Activated T-cell treated with anti-CD3 and anti-CD28 coated beads, Interleukin-2, amount 50 U/mL, for 4 hours (primary cell): Measurements from ENCODE around the gene ZDHHC11. TPM values are rescaled to one million over a fixed set of nuclear protein-coding genes. Genes with fewer than 3 reads are reported as not detected.
"Not testable (repeated sequence)": the region's sequence is repeated elsewhere in the genome, so short reads cannot be mapped to it uniquely, and the experiment has no call there.

Source experiments
- ATAC-seq, 2 donors: fragments of 200-7000 bp; cut with Tn5 transposase; one replicate each; pipeline ENCODE4 v1.10.0; 2021
- DNase-seq: peaks from one replicate; pipeline ENCODE4 v3.0.0-alpha.2; 2020
- H3K27me3 Mint-ChIP-seq: one replicate; pipeline ENCODE4 v1.8.0; 2021; ENCODE audit warnings: low read depth, mixed read lengths
- H3K36me3 Mint-ChIP-seq: one replicate; pipeline ENCODE4 v1.8.0; 2022; ENCODE audit warnings: mixed read lengths; ENCODE audit not compliant: insufficient read depth
- H3K4me1 Mint-ChIP-seq: one replicate; pipeline ENCODE4 v1.8.0; 2021; ENCODE audit warnings: low read depth, mixed read lengths
- H3K4me3 Mint-ChIP-seq: one replicate; pipeline ENCODE4 v1.8.0; 2021; ENCODE audit warnings: mild to moderate bottlenecking, moderate library complexity, mixed read lengths
- H3K9me3 Mint-ChIP-seq: one replicate; pipeline ENCODE4 v1.8.0; 2021; ENCODE audit warnings: mixed read lengths
- total RNA-seq, 3 donors: library from RNA; stranded (reverse); gene quantifications; one replicate each; pipeline ENCODE4 v1.2.1, GENCODE V29; 2021

Gene ZDHHC11
- total RNA-seq, 3 donors from 2014 or later: 6.0 to 7.0 (median 6.2) TPM

- peak; percentile 4 for DNase-seq
- not testable (repeated sequence) for H3K36me3 Mint-ChIP-seq, H3K4me3 Mint-ChIP-seq
These were observed 81.2 kb downstream of the ZDHHC11 start for GRCh38 chr5:769485-770145.

GRCh38 chr5:766666-767431, 83.9 kb downstream of the ZDHHC11 start:
- no peaks in the 10 kb centered on the region for H3K27me3 Mint-ChIP-seq
- DNase-seq (no peak), ATAC-seq (no peak)
- H3K4me1 Mint-ChIP-seq: no peaks in the 10 kb centered on the region
- no peak overlapping the region for H3K4me3 Mint-ChIP-seq
- no peaks in the 10 kb centered on the region for H3K36me3 Mint-ChIP-seq
- H3K9me3 Mint-ChIP-seq: peaks cover 5% of the 10 kb centered on the region

More at GRCh38 chr5:769485-770145, 81.2 kb downstream of the ZDHHC11 start:
- H3K9me3 Mint-ChIP-seq, H3K4me1 Mint-ChIP-seq, H3K27me3 Mint-ChIP-seq, ATAC-seq: not testable (repeated sequence)

GRCh38 chr5:765948-766631, 84.7 kb downstream of the ZDHHC11 start:
- Mint-ChIP-seq H3K9me3 (peaks cover 5% of the 10 kb centered on the region), H3K36me3 (no peaks in the 10 kb centered on the region), H3K27me3 (peaks cover 2% of the 10 kb centered on the region), H3K4me3 (no peak overlapping the region), H3K4me1 (no peaks in the 10 kb centered on the region)
- ATAC-seq (no peak), DNase-seq (no peak)

- ATAC-seq: peak in 1 of 2 donors; percentile 6
- H3K27me3 Mint-ChIP-seq: peaks cover 2% of the 10 kb centered on the region
- peaks cover 3% of the 10 kb centered on the region for H3K4me1 Mint-ChIP-seq
- H3K36me3 Mint-ChIP-seq: no peaks in the 10 kb centered on the region
- no peak overlapping the region for H3K4me3 Mint-ChIP-seq
- DNase-seq: no peak
- peaks cover 5% of the 10 kb centered on the region for H3K9me3 Mint-ChIP-seq
These were observed 86.6 kb downstream of the ZDHHC11 start for GRCh38 chr5:763998-764781.

GRCh38 chr5:763397-763796, 87.4 kb downstream of the ZDHHC11 start:
- peaks cover 2% of the 10 kb centered on the region for H3K27me3 Mint-ChIP-seq
- ATAC-seq (no peak), DNase-seq (no peak)
- no peak overlapping the region for H3K4me3 Mint-ChIP-seq
- H3K4me1 Mint-ChIP-seq: peaks cover 11% of the 10 kb centered on the region
- H3K9me3 Mint-ChIP-seq: peaks cover 5% of the 10 kb centered on the region
- no peaks in the 10 kb centered on the region for H3K36me3 Mint-ChIP-seq

GRCh38 chr5:762996-763395, 87.8 kb downstream of the ZDHHC11 start:
- not testable (repeated sequence) for DNase-seq, H3K9me3 Mint-ChIP-seq, H3K27me3 Mint-ChIP-seq, ATAC-seq, H3K4me3 Mint-ChIP-seq, H3K36me3 Mint-ChIP-seq
- H3K4me1 Mint-ChIP-seq: peaks cover 15% of the 10 kb centered on the region

- Mint-ChIP-seq H3K27me3 (peaks cover 5% of the 10 kb centered on the region), H3K4me3 (no peak overlapping the region), H3K4me1 (peaks cover 24% of the 10 kb centered on the region), H3K9me3 (peaks cover 5% of the 10 kb centered on the region), H3K36me3 (no peaks in the 10 kb centered on the region)
- ATAC-seq (no peak), DNase-seq (no peak)
These were observed 88.7 kb downstream of the ZDHHC11 start for GRCh38 chr5:761854-762710.

GRCh38 chr5:761059-761771, 89.6 kb downstream of the ZDHHC11 start:
- no peak for ATAC-seq
- Mint-ChIP-seq H3K27me3 (peaks cover 7% of the 10 kb centered on the region), H3K9me3 (peaks cover 5% of the 10 kb centered on the region), H3K4me1 (peaks cover 27% of the 10 kb centered on the region), H3K4me3 (no peak overlapping the region), H3K36me3 (no peaks in the 10 kb centered on the region)
- no peak for DNase-seq

GRCh38 chr5:760363-761058, 90.3 kb downstream of the ZDHHC11 start:
- no peak overlapping the region for H3K4me3 Mint-ChIP-seq
- peaks cover 11% of the 10 kb centered on the region for H3K27me3 Mint-ChIP-seq
- no peaks in the 10 kb centered on the region for H3K36me3 Mint-ChIP-seq
- ATAC-seq (no peak), DNase-seq (no peak)
- H3K4me1 Mint-ChIP-seq: peaks cover 27% of the 10 kb centered on the region
- peaks cover 4% of the 10 kb centered on the region for H3K9me3 Mint-ChIP-seq

- Mint-ChIP-seq H3K4me1 (peaks cover 27% of the 10 kb centered on the region), H3K4me3 (no peak overlapping the region), H3K36me3 (no peaks in the 10 kb centered on the region), H3K27me3 (peaks cover 11% of the 10 kb centered on the region), H3K9me3 (no peaks in the 10 kb centered on the region)
- ATAC-seq: no peak
- no peak for DNase-seq
These were observed 90.9 kb downstream of the ZDHHC11 start for GRCh38 chr5:759781-760362.

GRCh38 chr5:759111-759751, 91.6 kb downstream of the ZDHHC11 start:
- Mint-ChIP-seq H3K27me3 (peaks cover 11% of the 10 kb centered on the region), H3K36me3 (no peaks in the 10 kb centered on the region), H3K4me1 (peaks cover 29% of the 10 kb centered on the region), H3K4me3 (peak overlapping the region; percentile 27), H3K9me3 (no peaks in the 10 kb centered on the region)
- no peak for DNase-seq
- ATAC-seq: peak; percentile 51 to 67

GRCh38 chr5:758698-759053, 92.1 kb downstream of the ZDHHC11 start:
- Mint-ChIP-seq H3K4me3 (peak overlapping the region; percentile 27), H3K9me3 (no peaks in the 10 kb centered on the region), H3K36me3 (no peaks in the 10 kb centered on the region), H3K27me3 (peaks cover 11% of the 10 kb centered on the region), H3K4me1 (peaks cover 29% of the 10 kb centered on the region)
- DNase-seq (no peak), ATAC-seq (no peak)
